Suprapubic skin (tissue), 3 donors: Measurements from ENCODE around the gene SSC5D.

ENCODE experiments used
- CTCF ChIP-seq, 2 donors: fragments of 200-600 bp in 1 of 2; fragments of 450-650 bp in 1 of 2; sonication (generic) in 1 of 2; IDR thresholded peaks; one replicate each; pipeline ENCODE4 v1.5.1; 2016 to 2019; ENCODE audit warnings: antibody characterized with exemption in 2 of 2, mild to moderate bottlenecking in 1 of 2, moderate library complexity in 1 of 2
- EP300 ChIP-seq: sonication (generic); formaldehyde crosslinking; IDR thresholded peaks from one replicate; pipeline ENCODE4 v1.6.1; 2017; ENCODE audit warnings: antibody characterized with exemption
- POLR2A ChIP-seq, 2 donors: fragments of 450-650 bp; IDR thresholded peaks; one replicate each; pipeline ENCODE4 v1.6.1; 2017; ENCODE audit warnings: antibody characterized with exemption in 2 of 2, mild to moderate bottlenecking in 2 of 2, moderate library complexity in 2 of 2

- TF ChIP-seq EP300 (no peak), CTCF (IDR thresholded peaks at IDR 0.05) (no peak), POLR2A (IDR thresholded peaks at IDR 0.05) (no peak)
These were observed 24.1 kb upstream of the SSC5D start for GRCh38 chr19:55464039-55464661.
